HG03025 (cell line): ENCODE measurements around the gene HBA1.
"Not testable (repeated sequence)": the region's sequence is repeated elsewhere in the genome, so short reads cannot be mapped to it uniquely, and the experiment has no call there.

ENCODE experiments used
- ATAC-seq: cut with Tn5 transposase; IDR thresholded peaks from one replicate; pipeline ENCODE4 v1.9.1; 2021; ENCODE audit warnings: mild to moderate bottlenecking, moderate library complexity; ENCODE audit not compliant: unreplicated experiment, low FRiP score

Gene HBA1

GRCh38 chr16:176477-177382 lies at the start of gene HBA1:
TSS of gene HBA1 (plus strand) at chr16:176680. CDS start at chr16:176717, 37 bp downstream.
- not testable (repeated sequence) for ATAC-seq

GRCh38 chr16:129075-129474 lies 47.4 kb upstream of the HBA1 start:
- ATAC-seq = no peak

DNA sequence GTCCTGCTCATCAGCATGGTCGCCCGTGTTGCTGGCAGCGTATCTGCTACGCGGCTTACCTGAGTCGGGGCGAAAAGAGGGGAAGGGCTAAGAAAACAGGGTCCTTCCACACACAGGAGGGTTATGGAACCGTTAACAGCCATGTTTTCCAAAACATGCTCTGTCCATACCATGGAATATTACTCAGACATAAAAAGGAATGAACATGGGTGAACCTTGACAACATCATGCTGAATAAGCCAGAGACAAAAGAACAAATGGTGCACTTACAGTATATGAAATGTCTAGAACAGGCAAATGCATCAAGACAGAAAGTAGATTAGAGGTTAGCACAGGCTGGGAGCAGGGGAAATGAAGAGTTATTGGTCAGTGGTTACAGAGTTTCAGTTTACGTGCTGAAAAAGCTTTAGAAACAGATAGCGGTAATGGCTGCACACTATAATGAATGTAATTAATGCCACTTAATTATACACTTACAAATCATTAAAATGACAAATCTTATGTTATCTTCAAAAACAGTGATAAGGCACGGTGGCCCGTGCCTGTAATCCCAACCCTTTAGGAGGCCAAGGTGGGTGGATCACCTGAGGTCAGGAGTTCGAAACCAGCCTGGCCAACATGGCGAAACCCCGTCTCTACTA lies 45.8 kb upstream of the HBA1 start:
- no peak for ATAC-seq

GRCh38 chr16:132120-132519 lies 44.4 kb upstream of the HBA1 start:
- no peak for ATAC-seq

DNA sequence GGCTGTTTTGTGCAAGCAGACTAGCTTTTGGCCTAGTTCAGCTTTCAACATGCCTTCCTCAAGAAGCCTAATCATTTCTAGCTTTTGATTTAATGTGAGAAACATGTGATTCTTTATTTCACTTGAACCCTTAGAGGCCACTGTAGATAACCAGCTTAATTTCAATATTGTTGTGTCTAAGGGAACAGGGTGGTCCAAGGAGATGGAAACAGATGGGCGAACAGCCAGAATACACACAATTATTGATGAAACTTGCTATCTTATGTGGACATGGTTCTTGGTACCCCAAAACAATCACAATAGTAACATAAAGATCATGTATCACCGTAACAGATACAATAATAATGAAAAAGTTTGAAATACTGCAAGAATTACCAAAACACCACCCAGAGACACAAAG lies 42.8 kb upstream of the HBA1 start:
- ATAC-seq = no peak

GRCh38 chr16:138049-138417 lies 38.4 kb upstream of the HBA1 start:
- ATAC-seq = no peak

DNA sequence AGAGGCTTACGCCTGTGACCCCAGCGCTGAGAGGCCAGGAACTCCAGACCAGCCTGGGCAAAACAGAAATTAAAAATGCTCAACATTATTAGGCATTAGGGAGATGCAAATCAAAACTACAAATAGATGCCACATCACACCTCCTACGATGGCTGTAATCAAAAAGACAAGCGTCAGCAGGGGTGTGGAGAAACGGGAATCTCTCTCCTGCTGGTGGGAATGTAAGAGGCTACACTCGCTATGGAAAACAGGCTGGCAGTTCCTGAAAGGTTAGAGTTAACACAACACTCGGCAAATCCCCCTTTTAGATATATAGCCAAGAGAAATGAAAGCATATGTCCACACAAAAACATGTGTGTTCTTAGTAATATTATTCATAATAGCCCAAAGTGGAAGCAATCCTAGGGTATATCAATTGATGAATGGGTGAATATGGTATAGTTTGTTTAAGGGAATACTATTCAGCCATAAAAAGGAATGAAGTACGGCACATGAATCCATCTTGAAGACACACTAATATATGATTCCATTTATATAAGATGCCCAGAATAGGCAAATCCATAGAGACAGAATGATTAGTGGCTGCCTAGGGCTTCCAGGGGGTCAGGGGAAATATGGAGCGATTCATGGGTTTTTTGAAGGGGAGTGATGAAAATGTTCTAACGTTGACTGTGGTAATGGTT lies 36.2 kb upstream of the HBA1 start:
- no peak for ATAC-seq

- ATAC-seq = no peak
Observed at GRCh38 chr16:142405-142967, 34.0 kb upstream of the HBA1 start.

DNA sequence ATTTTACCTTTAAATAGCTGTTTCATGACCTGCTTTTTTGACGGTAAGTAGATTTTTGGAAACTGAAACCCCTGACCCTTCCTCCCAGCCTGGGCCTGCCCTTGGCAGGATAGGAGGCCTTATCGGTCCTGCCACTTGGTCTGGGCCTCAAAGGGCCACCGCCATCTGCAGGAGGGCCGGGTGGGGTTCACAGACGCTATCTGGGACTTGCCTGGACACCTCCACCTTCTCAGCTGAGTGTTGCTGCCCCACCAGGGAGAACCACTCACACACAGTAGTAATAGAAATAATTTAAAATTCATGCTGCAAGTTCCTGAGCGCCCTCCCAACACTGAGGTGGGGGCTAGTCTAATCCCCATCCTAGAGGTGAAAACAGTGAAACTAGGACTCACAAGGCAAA lies 33.4 kb upstream of the HBA1 start:
- ATAC-seq = no peak

- ATAC-seq = no peak
Observed at GRCh38 chr16:143456-143855, 33.0 kb upstream of the HBA1 start.

DNA sequence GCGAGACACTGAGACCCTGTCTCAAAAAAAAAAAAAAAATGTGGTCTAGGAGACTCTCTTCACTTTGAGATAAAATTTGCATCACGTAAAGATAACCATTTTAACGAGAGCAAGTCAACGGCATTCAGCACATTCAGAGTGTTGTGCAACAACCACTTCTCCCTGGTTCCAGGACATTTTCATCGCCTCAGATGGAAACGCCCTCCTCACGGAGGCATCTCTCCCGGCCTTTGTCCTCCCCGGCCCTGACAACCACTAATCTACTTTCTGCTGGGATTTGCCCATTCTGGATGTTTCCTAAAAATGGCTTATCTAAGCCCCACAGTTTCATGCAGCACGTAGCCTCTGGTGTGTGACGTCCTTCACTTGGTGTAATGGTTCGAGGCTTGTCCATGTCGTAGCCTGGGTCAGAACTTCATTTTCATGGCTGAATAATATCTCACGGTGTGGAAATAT lies 31.7 kb upstream of the HBA1 start:
- no peak for ATAC-seq

DNA sequence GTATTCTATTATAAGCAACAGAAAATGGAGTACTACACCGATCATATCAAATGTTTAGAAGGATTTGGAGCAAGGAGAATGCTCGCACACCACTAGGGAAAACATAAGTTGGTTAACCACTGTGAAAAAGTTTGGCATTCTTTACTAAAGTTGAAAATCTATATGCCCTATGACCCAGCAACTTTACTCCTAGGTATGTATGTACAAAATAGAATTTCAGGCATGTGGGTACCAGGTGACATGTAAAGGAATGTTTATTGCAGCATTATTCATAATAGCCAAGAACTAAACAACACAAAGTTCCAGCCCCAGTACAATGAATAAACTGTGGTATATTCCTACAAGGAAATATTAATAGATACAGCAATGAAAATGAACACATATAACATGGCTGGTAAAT lies 29.8 kb upstream of the HBA1 start:
- ATAC-seq = no peak

GRCh38 chr16:149024-149660 lies 27.3 kb upstream of the HBA1 start:
- no peak for ATAC-seq

GRCh38 chr16:152141-153128 lies 24.0 kb upstream of the HBA1 start, which contains the start of gene HBZ:
TSS of gene HBZ (plus strand) at chr16:152644. CDS start at chr16:152910, 266 bp downstream.
- no peak for ATAC-seq

GRCh38 chr16:153129-153521 lies 23.4 kb upstream of the HBA1 start:
- not testable (repeated sequence) for ATAC-seq

DNA sequence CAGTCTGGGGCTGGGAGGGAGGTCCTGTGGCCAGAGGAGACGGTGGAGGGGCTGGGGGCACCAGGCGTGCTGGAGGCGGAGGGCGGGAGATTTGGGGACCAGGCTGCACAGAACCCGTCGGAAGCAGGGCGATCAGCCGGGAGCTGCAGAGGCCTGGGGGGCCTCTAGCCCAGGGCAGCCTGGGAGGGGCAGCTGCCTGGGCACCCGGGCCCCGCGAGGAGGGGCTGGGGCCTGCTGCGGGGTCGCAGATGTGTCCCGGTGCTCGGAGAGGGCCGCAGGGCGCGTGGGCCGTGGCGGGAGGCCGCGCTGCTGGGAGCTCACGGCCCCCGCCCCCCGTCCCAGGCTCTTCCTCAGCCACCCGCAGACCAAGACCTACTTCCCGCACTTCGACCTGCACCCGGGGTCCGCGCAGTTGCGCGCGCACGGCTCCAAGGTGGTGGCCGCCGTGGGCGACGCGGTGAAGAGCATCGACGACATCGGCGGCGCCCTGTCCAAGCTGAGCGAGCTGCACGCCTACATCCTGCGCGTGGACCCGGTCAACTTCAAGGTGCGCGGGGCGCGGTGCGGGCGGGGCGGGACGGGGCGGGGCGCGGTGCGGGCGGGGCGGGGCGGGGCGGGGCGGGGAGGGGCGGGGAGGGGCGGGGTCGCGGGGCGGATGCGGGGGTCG lies 22.8 kb upstream of the HBA1 start:
- not testable (repeated sequence) for ATAC-seq

DNA sequence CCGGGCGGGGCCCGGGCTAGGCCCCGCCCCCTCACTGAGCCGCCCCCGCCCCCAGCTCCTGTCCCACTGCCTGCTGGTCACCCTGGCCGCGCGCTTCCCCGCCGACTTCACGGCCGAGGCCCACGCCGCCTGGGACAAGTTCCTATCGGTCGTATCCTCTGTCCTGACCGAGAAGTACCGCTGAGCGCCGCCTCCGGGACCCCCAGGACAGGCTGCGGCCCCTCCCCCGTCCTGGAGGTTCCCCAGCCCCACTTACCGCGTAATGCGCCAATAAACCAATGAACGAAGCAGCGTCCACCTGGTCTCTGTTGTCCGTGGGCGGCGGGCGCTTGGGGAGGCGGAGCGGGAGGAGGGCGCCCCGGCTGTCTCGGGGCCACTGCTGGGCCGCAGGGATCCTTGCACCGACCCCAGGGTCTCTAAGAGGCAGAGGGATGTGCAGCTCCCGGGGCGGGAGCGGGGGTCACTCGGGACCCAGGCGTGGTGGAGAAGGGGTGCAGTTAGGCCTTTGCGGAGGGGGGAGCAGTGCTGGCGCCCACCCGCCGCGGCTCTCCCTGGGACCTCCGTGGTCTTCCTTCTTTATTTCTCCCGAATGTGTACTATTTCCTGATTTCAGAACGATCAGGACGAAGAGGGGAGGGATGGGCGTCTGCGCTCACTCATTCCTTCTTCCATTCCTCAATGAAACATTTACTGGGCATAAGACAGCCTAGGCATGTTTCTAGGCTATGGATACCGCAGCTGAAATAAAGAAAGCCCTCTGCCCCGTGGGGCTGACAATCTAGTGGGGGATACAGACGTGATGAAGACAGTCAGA lies 22.1 kb upstream of the HBA1 start:
- no peak for ATAC-seq

- ATAC-seq = no peak
Observed at GRCh38 chr16:155031-155398, 21.5 kb upstream of the HBA1 start.
